ENCODE results near the gene HHAT. TPM values are rescaled to one million over a fixed set of nuclear protein-coding genes. Genes with fewer than 3 reads are reported as not detected.

The HHAT gene
- total and polyA plus RNA-seq, 2 donors (not counting 3 experiments of a cell fraction or from before 2014, with no cell fraction given) = 2.4 to 4.3 TPM

DNA sequence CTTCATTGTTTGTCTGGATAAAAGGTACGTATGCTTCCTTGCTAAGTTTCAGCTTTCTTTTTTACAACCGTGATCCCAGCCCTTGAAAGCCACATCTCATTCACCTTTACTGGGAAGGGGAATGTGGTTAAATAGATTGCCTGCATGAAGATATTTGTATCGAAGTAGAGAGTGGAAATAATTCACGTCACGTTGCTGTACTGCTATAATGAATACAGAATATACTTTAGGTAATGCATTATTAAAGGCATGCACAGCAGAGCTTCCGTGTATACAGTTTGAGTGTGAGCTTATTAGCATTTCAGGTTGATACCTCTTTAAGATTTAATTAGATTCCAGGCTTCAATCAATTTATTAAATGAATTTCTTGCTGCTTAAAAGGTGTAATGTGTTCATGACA is 153.8 kb downstream of the HHAT start:
- Histone ChIP-seq H3K4me3 (replicated peaks in 1 of 3; ENCODE audit: insufficient read depth in 1 of 3, low read depth in 1 of 3, low read length in 3 of 3) (no peak overlapping the region), H3K36me3 (ENCODE audit: control insufficient read depth in 2 of 2, extremely low read depth in 1 of 2, insufficient read depth in 2 of 2, low read length in 2 of 2) (no peaks in the 10 kb centered on the region), H3K27ac (ENCODE audit: insufficient read depth, low read depth, low read length) (no peak overlapping the region), H4K20me1 (replicated peaks; ENCODE audit: control insufficient read depth, extremely low read depth, insufficient read depth, low read length) (no peaks in the 10 kb centered on the region), H3K4me1 (ENCODE audit: control insufficient read depth, extremely low read depth, insufficient read depth, low read length) (no peaks in the 10 kb centered on the region), H3K9me1 (replicated peaks; ENCODE audit: control insufficient read depth, extremely low read depth, insufficient read depth, low read length) (no peaks in the 10 kb centered on the region), H3K79me2 (ENCODE audit: control insufficient read depth, insufficient read depth, low read length) (no peaks in the 10 kb centered on the region), H2AFZ (ENCODE audit: low read depth, low read length) (no peak overlapping the region), H3K9me3 (replicated peaks; ENCODE audit: control insufficient read depth, insufficient read depth, low read length) (no peaks in the 10 kb centered on the region), H3K9ac (replicated peaks; ENCODE audit: extremely low read depth, insufficient read depth, low read length) (no peak overlapping the region), H3K4me2 (ENCODE audit: insufficient read depth, low read length) (no peak overlapping the region), H3K27me3 (ENCODE audit: control insufficient read depth in 2 of 2, insufficient read depth in 2 of 2, low read length in 2 of 2) (no peaks in the 10 kb centered on the region)
- dilution Hi-C loops (cut with MboI; ENCODE audit: extremely low pct_ligation_motif_present, low sequenced_read_pairs) = no loop called here
- TF ChIP-seq JUN (IDR thresholded peaks at IDR 0.05; ENCODE audit: borderline replicate concordance, insufficient read depth, insufficient read length, low read depth) = no peak
- TF ChIP-seq MYC (IDR thresholded peaks at IDR 0.05; ENCODE audit: low read depth, low read length) = no peak
- TF ChIP-seq FOS (IDR thresholded peaks at IDR 0.05; ENCODE audit: borderline replicate concordance, insufficient read depth, low read length) = no peak
- TF ChIP-seq, protein P1, sequence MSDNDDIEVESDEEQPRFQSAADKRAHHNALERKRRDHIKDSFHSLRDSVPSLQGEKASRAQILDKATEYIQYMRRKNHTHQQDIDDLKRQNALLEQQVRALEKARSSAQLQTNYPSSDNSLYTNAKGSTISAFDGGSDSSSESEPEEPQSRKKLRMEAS (IDR thresholded peaks at IDR 0.05; ENCODE audit: insufficient read depth, insufficient read length) = no peak
- ChIA-PET CTCF (no interaction called here), POLR2A (no interaction called here)
- intact Hi-C loops (cut with micrococcal nuclease) = no loop called here
- FAIRE-seq = no peak
- no TSS peak for BruUV-seq (replicated peaks)
- DNase-seq (ENCODE audit: low read depth, low spot score) = no peak

- no peaks in the 10 kb centered on the region for H3K27me3 ChIP-seq (ENCODE audit: control insufficient read depth in 2 of 2, insufficient read depth in 2 of 2, low read length in 2 of 2)
- no peak for FAIRE-seq
- no peaks in the 10 kb centered on the region for H3K9me1 ChIP-seq (replicated peaks; ENCODE audit: control insufficient read depth, extremely low read depth, insufficient read depth, low read length)
- no peaks in the 10 kb centered on the region for H3K9me3 ChIP-seq (replicated peaks; ENCODE audit: control insufficient read depth, insufficient read depth, low read length)
- H3K9ac ChIP-seq (replicated peaks; ENCODE audit: extremely low read depth, insufficient read depth, low read length) = no peak overlapping the region
- no peak overlapping the region for H2AFZ ChIP-seq (ENCODE audit: low read depth, low read length)
- POLR2A ChIA-PET = no interaction called here
- H3K36me3 ChIP-seq (ENCODE audit: control insufficient read depth in 2 of 2, extremely low read depth in 1 of 2, insufficient read depth in 2 of 2, low read length in 2 of 2) = no peaks in the 10 kb centered on the region
- dilution Hi-C loops (cut with MboI; ENCODE audit: extremely low pct_ligation_motif_present, low sequenced_read_pairs) = no loop called here
- no peak for DNase-seq (ENCODE audit: low read depth, low spot score)
- no peak for TF ChIP-seq EZH2 (IDR thresholded peaks at IDR 0.05; ENCODE audit: borderline replicate concordance, low read depth, low read length, severe bottlenecking)
- TF ChIP-seq POLR2A (IDR thresholded peaks at IDR 0.05; ENCODE audit: low read depth, low read length) = no peak
- no peak for TF ChIP-seq GATA2 (IDR thresholded peaks at IDR 0.05; ENCODE audit: insufficient read depth, insufficient read length, low read depth, low read length)
- no peak for TF ChIP-seq MYC (IDR thresholded peaks at IDR 0.05; ENCODE audit: low read depth, low read length)
- TF ChIP-seq, protein P2, sequence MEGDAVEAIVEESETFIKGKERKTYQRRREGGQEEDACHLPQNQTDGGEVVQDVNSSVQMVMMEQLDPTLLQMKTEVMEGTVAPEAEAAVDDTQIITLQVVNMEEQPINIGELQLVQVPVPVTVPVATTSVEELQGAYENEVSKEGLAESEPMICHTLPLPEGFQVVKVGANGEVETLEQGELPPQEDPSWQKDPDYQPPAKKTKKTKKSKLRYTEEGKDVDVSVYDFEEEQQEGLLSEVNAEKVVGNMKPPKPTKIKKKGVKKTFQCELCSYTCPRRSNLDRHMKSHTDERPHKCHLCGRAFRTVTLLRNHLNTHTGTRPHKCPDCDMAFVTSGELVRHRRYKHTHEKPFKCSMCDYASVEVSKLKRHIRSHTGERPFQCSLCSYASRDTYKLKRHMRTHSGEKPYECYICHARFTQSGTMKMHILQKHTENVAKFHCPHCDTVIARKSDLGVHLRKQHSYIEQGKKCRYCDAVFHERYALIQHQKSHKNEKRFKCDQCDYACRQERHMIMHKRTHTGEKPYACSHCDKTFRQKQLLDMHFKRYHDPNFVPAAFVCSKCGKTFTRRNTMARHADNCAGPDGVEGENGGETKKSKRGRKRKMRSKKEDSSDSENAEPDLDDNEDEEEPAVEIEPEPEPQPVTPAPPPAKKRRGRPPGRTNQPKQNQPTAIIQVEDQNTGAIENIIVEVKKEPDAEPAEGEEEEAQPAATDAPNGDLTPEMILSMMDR (IDR thresholded peaks at IDR 0.05; ENCODE audit: extremely low read depth in 1 of 2, insufficient read depth in 1 of 2, low read depth in 1 of 2, low read length in 2 of 2) = no peak
- TF ChIP-seq, protein P1 (IDR thresholded peaks at IDR 0.05; ENCODE audit: insufficient read depth, insufficient read length) = no peak
- TF ChIP-seq JUN (IDR thresholded peaks at IDR 0.05; ENCODE audit: borderline replicate concordance, insufficient read depth, insufficient read length, low read depth) = no peak
- no peak for TF ChIP-seq FOS (IDR thresholded peaks at IDR 0.05; ENCODE audit: borderline replicate concordance, insufficient read depth, low read length)
- no peak for TF ChIP-seq POLR2AphosphoS5 (IDR thresholded peaks at IDR 0.05; ENCODE audit: insufficient read depth, low read depth, low read length)
- no peaks in the 10 kb centered on the region for H3K4me1 ChIP-seq (ENCODE audit: control insufficient read depth, extremely low read depth, insufficient read depth, low read length)
- H4K20me1 ChIP-seq (replicated peaks; ENCODE audit: control insufficient read depth, extremely low read depth, insufficient read depth, low read length) = no peaks in the 10 kb centered on the region
- H3K4me3 ChIP-seq (replicated peaks in 1 of 3; ENCODE audit: insufficient read depth in 1 of 3, low read depth in 1 of 3, low read length in 3 of 3) = no peak overlapping the region
- H3K27ac ChIP-seq (ENCODE audit: insufficient read depth, low read depth, low read length) = no peak overlapping the region
- H3K79me2 ChIP-seq (ENCODE audit: control insufficient read depth, insufficient read depth, low read length) = no peaks in the 10 kb centered on the region
- H3K4me2 ChIP-seq (ENCODE audit: insufficient read depth, low read length) = no peak overlapping the region
- intact Hi-C loops (cut with micrococcal nuclease) = no loop called here
- CTCF ChIA-PET = no interaction called here
- no TSS peak for BruUV-seq (replicated peaks)
Measured at GRCh38 chr1:210482945-210483617, 154.4 kb downstream of the HHAT start.
